Measurements from ENCODE around the gene KIF16B.

DNA sequence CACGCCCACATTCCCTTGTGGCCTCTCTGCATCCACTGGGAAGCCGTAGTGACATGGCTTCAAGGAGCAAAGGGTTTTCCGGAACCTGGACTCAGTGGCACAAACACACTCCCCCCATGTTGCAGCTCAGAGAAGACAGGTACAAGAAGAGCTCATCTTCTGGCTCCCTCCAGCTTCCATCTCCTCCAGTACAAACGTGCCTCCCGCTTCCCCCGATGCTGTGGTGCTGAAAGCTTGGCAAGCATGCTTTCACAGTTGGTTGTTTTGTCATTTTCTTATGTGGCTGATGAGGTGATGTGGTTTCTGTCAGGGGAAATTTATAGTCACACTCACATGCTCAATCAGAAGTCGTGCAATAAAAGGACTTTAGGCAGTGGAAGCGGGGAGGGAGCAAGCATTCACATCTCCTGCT lies 258.5 kb downstream of the KIF16B start:
- no peak for TF ChIP-seq GATA2 (IDR thresholded peaks at IDR 0.05; ENCODE audit: low read depth, low read length)
- no peak for TF ChIP-seq GATA3 (IDR thresholded peaks at IDR 0.05; ENCODE audit: low read depth, low read length)
